CD4-positive, CD25-positive, alpha-beta regulatory T cell (primary cell): Measurements from ENCODE around the gene ENDOV. TPM values are rescaled to one million over a fixed set of nuclear protein-coding genes. Genes with fewer than 3 reads are reported as not detected.

Experiments
- ATAC-seq, 2 donors: fragments of 150-1000 bp; cut with Tn5 transposase; one replicate each; pipeline ENCODE4 v1.10.0; 2021; ENCODE audit warnings: low read depth in 2 of 2, moderate number of reproducible peaks in 2 of 2, moderate library complexity in 1 of 2
- DNase-seq, 3 donors: peaks; one replicate each; pipeline versions ENCODE4 v3.0.0 to v3.0.0-alpha.2; 2012 to 2022; ENCODE audit warnings: mixed read lengths in 1 of 3
- H3K27ac ChIP-seq: one replicate; pipeline ENCODE4 v1.7.0; 2013; ENCODE audit warnings: mild to moderate bottlenecking, low read length; ENCODE audit not compliant: insufficient read depth, poor library complexity, severe bottlenecking
- H3K27me3 ChIP-seq: one replicate; pipeline ENCODE4 v1.7.0; 2013; ENCODE audit warnings: low read length; ENCODE audit not compliant: control insufficient read depth, insufficient read depth
- H3K36me3 ChIP-seq: one replicate; pipeline ENCODE4 v1.7.0; 2013; ENCODE audit warnings: mild to moderate bottlenecking, low read length, moderate library complexity; ENCODE audit not compliant: control insufficient read depth, insufficient read depth
- H3K4me1 ChIP-seq: 2 replicates; pipeline ENCODE4 v1.7.0; 2013; ENCODE audit warnings: mild to moderate bottlenecking, low read length; ENCODE audit not compliant: insufficient read depth, control insufficient read depth, poor library complexity, severe bottlenecking
- H3K4me3 ChIP-seq: one replicate; pipeline ENCODE4 v1.7.0; 2013; ENCODE audit warnings: low read depth, mild to moderate bottlenecking, low read length, moderate library complexity
- H3K9me3 ChIP-seq, 2 experiments: 1 replicate in 1 of 2; 2 replicates in 1 of 2; pipeline ENCODE4 v1.7.0; 2013; ENCODE audit warnings: low read length in 2 of 2, mild to moderate bottlenecking in 1 of 2, moderate library complexity in 1 of 2; ENCODE audit not compliant: control insufficient read depth in 2 of 2
- H3K27ac Mint-ChIP-seq, 3 donors: one replicate each; pipeline ENCODE4 v1.8.0; 2020 to 2022; ENCODE audit warnings: mild to moderate bottlenecking in 3 of 3, mixed read lengths in 3 of 3, moderate library complexity in 2 of 3
- H3K27me3 Mint-ChIP-seq: one replicate; pipeline ENCODE4 v1.8.0; 2022; ENCODE audit warnings: mild to moderate bottlenecking, mixed read lengths
- H3K36me3 Mint-ChIP-seq: one replicate; pipeline ENCODE4 v1.8.0; 2020; ENCODE audit warnings: mixed read lengths
- H3K4me1 Mint-ChIP-seq, 4 donors: one replicate each; pipeline ENCODE4 v1.8.0; 2020 to 2022; ENCODE audit warnings: mixed read lengths in 4 of 4, mild to moderate bottlenecking in 1 of 4
- H3K4me3 Mint-ChIP-seq, 4 donors: one replicate each; pipeline ENCODE4 v1.8.0; 2020 to 2022; ENCODE audit warnings: mild to moderate bottlenecking in 4 of 4, mixed read lengths in 4 of 4, moderate library complexity in 3 of 4
- H3K9me3 Mint-ChIP-seq, 7 donors: one replicate each; pipeline ENCODE4 v1.8.0; 2020 to 2022; ENCODE audit warnings: mixed read lengths in 7 of 7, mild to moderate bottlenecking in 3 of 7, moderate library complexity in 2 of 7
- polyA plus RNA-seq, 4 donors: library from polyadenylated mRNA; unstranded; fragments of 300-500 nt; fragmentation: Illumina TruSeq; gene quantifications; one replicate each; pipeline ENCODE4 v1.2.3, GENCODE V29; 2021
- total RNA-seq: library from RNA; stranded (reverse); gene quantifications from one replicate; pipeline ENCODE4 v1.2.3, GENCODE V29; 2022

Gene ENDOV
- total and polyA plus RNA-seq, 5 donors from 2014 or later: 6.7 to 13.1 (median 8.1) TPM

GRCh38 chr17:80475910-80476876, 61.2 kb downstream of the ENDOV start, which contains the start of gene NPTX1:
Gene NPTX1 (minus strand): TSS chr17:80476607. CDS start chr17:80476446, 161 bp downstream.
- Histone ChIP-seq H3K4me3 (no peak within 1 kb of the TSS), H3K36me3 (no peaks in the 10 kb centered on the region), H3K9me3 (no peaks in the 10 kb centered on the region), H3K27me3 (peaks cover 12% of the 10 kb centered on the region), H3K4me1 (peaks cover 44% of the 10 kb centered on the region), H3K27ac (no peak within 1 kb of the TSS)
- Mint-ChIP-seq H3K9me3 (peaks cover 0 to 2% (median 0%) of the 10 kb centered on the region in 7 donors), H3K27me3 (peaks cover 64% of the 10 kb centered on the region), H3K27ac (no peak within 1 kb of the TSS), H3K4me3 (peak within 1 kb of the TSS in 3 of 4 donors; percentile 61 to 83 (median 70)), H3K36me3 (no peaks in the 10 kb centered on the region), H3K4me1 (peaks cover 0 to 30% (median 14%) of the 10 kb centered on the region in 4 donors)
- DNase-seq (peak in 1 of 3 donors; percentile 32), ATAC-seq (peak; percentile 12 to 18)

- DNase-seq (no peak), ATAC-seq (no peak)
- peaks cover 0 to 3% (median 0%) of the 10 kb centered on the region in 7 donors for H3K9me3 Mint-ChIP-seq
- H3K4me1 Mint-ChIP-seq: peaks cover 0 to 27% (median 9%) of the 10 kb centered on the region in 4 donors
- Histone ChIP-seq H3K27ac (no peak overlapping the region), H3K9me3 (no peaks in the 10 kb centered on the region), H3K4me3 (no peak overlapping the region), H3K4me1 (peaks cover 44% of the 10 kb centered on the region), H3K36me3 (no peaks in the 10 kb centered on the region), H3K27me3 (peaks cover 12% of the 10 kb centered on the region)
- no peaks in the 10 kb centered on the region for H3K36me3 Mint-ChIP-seq
- peak overlapping the region in 1 of 4 donors; percentile 16 for H3K4me3 Mint-ChIP-seq
- H3K27ac Mint-ChIP-seq: no peak overlapping the region
- H3K27me3 Mint-ChIP-seq: peaks cover 60% of the 10 kb centered on the region
Observed at GRCh38 chr17:80476877-80477646, 62.1 kb downstream of the ENDOV start.

GRCh38 chr17:80477647-80478478, 62.9 kb downstream of the ENDOV start:
- ATAC-seq (no peak), DNase-seq (peak in 1 of 3 donors; percentile 47)
- peaks cover 62% of the 10 kb centered on the region for H3K27me3 Mint-ChIP-seq
- Histone ChIP-seq H3K27ac (no peak overlapping the region), H3K4me3 (no peak overlapping the region), H3K9me3 (no peaks in the 10 kb centered on the region), H3K27me3 (peaks cover 12% of the 10 kb centered on the region), H3K4me1 (peaks cover 44% of the 10 kb centered on the region), H3K36me3 (no peaks in the 10 kb centered on the region)
- peaks cover 0 to 3% (median 0%) of the 10 kb centered on the region in 7 donors for H3K9me3 Mint-ChIP-seq
- H3K4me1 Mint-ChIP-seq: peaks cover 0 to 22% (median 8%) of the 10 kb centered on the region in 4 donors
- H3K4me3 Mint-ChIP-seq: no peak overlapping the region
- no peak overlapping the region for H3K27ac Mint-ChIP-seq
- no peaks in the 10 kb centered on the region for H3K36me3 Mint-ChIP-seq

GRCh38 chr17:80478487-80479245, 63.7 kb downstream of the ENDOV start:
- Mint-ChIP-seq H3K27me3 (peaks cover 57% of the 10 kb centered on the region), H3K9me3 (peaks cover 0 to 3% (median 0%) of the 10 kb centered on the region in 7 donors), H3K36me3 (no peaks in the 10 kb centered on the region), H3K4me3 (peak overlapping the region in 3 of 4 donors; percentile 57 to 72 (median 70)), H3K27ac (no peak overlapping the region), H3K4me1 (peaks cover 0 to 22% (median 8%) of the 10 kb centered on the region in 4 donors)
- Histone ChIP-seq H3K4me3 (no peak overlapping the region), H3K9me3 (no peaks in the 10 kb centered on the region), H3K27ac (no peak overlapping the region), H3K36me3 (no peaks in the 10 kb centered on the region), H3K27me3 (peaks cover 12% of the 10 kb centered on the region), H3K4me1 (peaks cover 44% of the 10 kb centered on the region)
- no peak for DNase-seq
- no peak for ATAC-seq

DNA sequence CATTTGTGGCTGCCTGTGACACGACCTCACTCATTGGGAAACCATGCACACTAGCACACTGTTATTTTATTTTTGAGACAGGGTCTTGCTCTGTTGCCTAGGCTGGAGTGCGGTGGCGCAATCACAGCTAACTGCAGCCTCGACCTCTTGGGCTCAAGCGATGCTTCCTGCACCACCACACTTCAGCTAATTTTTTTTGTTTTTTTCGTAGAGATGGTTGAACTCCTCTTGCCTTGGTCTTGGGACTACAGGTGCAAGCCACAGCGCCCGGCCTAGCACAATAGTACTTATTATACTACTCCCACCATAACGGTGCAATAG, 64.2 kb downstream of the ENDOV start:
- ATAC-seq (no peak), DNase-seq (no peak)
- no peak overlapping the region for H3K4me3 ChIP-seq
- peak overlapping the region in 3 of 4 donors; percentile 57 to 72 (median 70) for H3K4me3 Mint-ChIP-seq
- H3K27ac ChIP-seq: no peak overlapping the region
- peaks cover 44% of the 10 kb centered on the region for H3K4me1 ChIP-seq
- H3K36me3 Mint-ChIP-seq: no peaks in the 10 kb centered on the region
- no peaks in the 10 kb centered on the region for H3K36me3 ChIP-seq
- peaks cover 52% of the 10 kb centered on the region for H3K27me3 Mint-ChIP-seq
- peaks cover 12% of the 10 kb centered on the region for H3K27me3 ChIP-seq
- no peaks in the 10 kb centered on the region for H3K9me3 ChIP-seq
- peaks cover 0 to 3% (median 0%) of the 10 kb centered on the region in 7 donors for H3K9me3 Mint-ChIP-seq
- peaks cover 0 to 19% (median 8%) of the 10 kb centered on the region in 4 donors for H3K4me1 Mint-ChIP-seq
- no peak overlapping the region for H3K27ac Mint-ChIP-seq

DNA sequence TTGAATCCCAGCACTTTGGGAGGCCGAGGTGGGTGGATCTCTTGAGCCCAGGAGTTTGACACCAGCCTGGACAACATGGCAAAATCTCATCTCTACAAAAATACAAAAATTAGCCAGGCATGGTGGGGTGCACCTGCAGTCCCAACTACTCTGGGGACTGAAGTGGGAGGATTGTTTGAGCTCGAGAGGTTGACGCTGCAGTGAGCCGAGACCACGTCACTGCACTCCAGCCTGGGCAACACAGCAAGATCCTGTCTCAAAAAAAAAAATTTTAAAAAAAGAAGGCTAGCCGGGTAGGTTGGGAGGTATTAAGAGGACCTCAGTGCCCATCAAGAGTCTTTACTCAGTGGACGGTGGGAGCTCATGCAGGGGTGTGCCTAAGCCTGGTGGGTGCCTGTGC, 65.3 kb downstream of the ENDOV start:
- peak overlapping the region in 1 of 4 donors; percentile 72 for H3K4me3 Mint-ChIP-seq

More for the DNA sequence above, 65.3 kb downstream of the ENDOV start:
- DNase-seq: no peak
- Mint-ChIP-seq H3K36me3 (no peaks in the 10 kb centered on the region), H3K9me3 (peaks cover 0 to 2% (median 0%) of the 10 kb centered on the region in 7 donors), H3K4me1 (peaks cover 0 to 8% (median 1%) of the 10 kb centered on the region in 4 donors), H3K27me3 (peaks cover 48% of the 10 kb centered on the region), H3K27ac (no peak overlapping the region)
- no peaks in the 10 kb centered on the region for H3K9me3 ChIP-seq
- H3K4me1 ChIP-seq: peaks cover 35% of the 10 kb centered on the region
- peaks cover 12% of the 10 kb centered on the region for H3K27me3 ChIP-seq
- no peak for ATAC-seq
- H3K4me3 ChIP-seq: no peak overlapping the region
- H3K27ac ChIP-seq: no peak overlapping the region
- no peaks in the 10 kb centered on the region for H3K36me3 ChIP-seq
